Tibial nerve (tissue), 4 donors: ENCODE measurements around the gene TRPV4.
A peak's percentile ranks its signal among the peaks of the same experiment; 100 is the strongest.

Source experiments
- CTCF ChIP-seq, 5 experiments: fragments of 200-600 bp in 3 of 5; fragments of 450-650 bp in 2 of 5; sonication (generic) in 3 of 5; IDR thresholded peaks; one replicate each; pipeline ENCODE4 v1.5.1; 2016 to 2019; ENCODE audit warnings: antibody characterized with exemption in 5 of 5, mild to moderate bottlenecking in 3 of 5, moderate library complexity in 2 of 5
- EP300 ChIP-seq, 2 donors: sonication (generic); formaldehyde crosslinking; IDR thresholded peaks; one replicate each; pipeline ENCODE4 v1.6.1; 2017; ENCODE audit warnings: antibody characterized with exemption in 2 of 2, mild to moderate bottlenecking in 1 of 2

- TF ChIP-seq EP300 (IDR thresholded peaks at IDR 0.05): peak in 1 of 2 donors; percentile 54
- TF ChIP-seq CTCF (IDR thresholded peaks at IDR 0.05): no peak
Measured at GRCh38 chr12:109871668-109872314, 38.6 kb upstream of the TRPV4 start.
